ENCODE measurements around the gene MKRN3. TPM values are rescaled to one million over a fixed set of nuclear protein-coding genes. Genes with fewer than 3 reads are reported as not detected.
"Not testable (repeated sequence)": the region's sequence is repeated elsewhere in the genome, so short reads cannot be mapped to it uniquely, and the experiment has no call there.

The MKRN3 gene
- total RNA-seq, 2 donors from 2014 or later = 1.0 TPM; not detected in 1

- no peak for DNase-seq
- H3K9ac ChIP-seq (ENCODE audit: low read depth in 2 of 2, low read length in 2 of 2) = no peak overlapping the region
- no peak overlapping the region for H3K27ac ChIP-seq
- no peak for TF ChIP-seq CTCF (IDR thresholded peaks at IDR 0.05)
- H3K27me3 ChIP-seq = no peaks in the 10 kb centered on the region
- H3K4me1 ChIP-seq = no peaks in the 10 kb centered on the region
- H3K4me3 ChIP-seq = no peak overlapping the region
- H3K9me3 ChIP-seq = no peaks in the 10 kb centered on the region
- no peaks in the 10 kb centered on the region for H3K36me3 ChIP-seq
- intact Hi-C loops (cut with DNase I) = no loop called here
Measured at GRCh38 chr15:23596736-23597135, 31.3 kb downstream of the MKRN3 start.

- H3K36me3 ChIP-seq; H3K9me3 ChIP-seq; H3K27me3 ChIP-seq; H3K4me1 ChIP-seq; H3K4me3 ChIP-seq; intact Hi-C loops (cut with DNase I); H3K27ac ChIP-seq; H3K9ac ChIP-seq (ENCODE audit: low read depth in 2 of 2, low read length in 2 of 2); DNase-seq: not testable (repeated sequence)
Measured at GRCh38 chr15:23597278-23597677, 31.8 kb downstream of the MKRN3 start.

GRCh38 chr15:23599053-23599452 is 33.6 kb downstream of the MKRN3 start:
- Histone ChIP-seq H3K4me3 (no peak overlapping the region), H3K27ac (no peak overlapping the region), H3K9ac (ENCODE audit: low read depth in 2 of 2, low read length in 2 of 2) (no peak overlapping the region), H3K4me1 (no peaks in the 10 kb centered on the region), H3K27me3 (no peaks in the 10 kb centered on the region), H3K9me3 (no peaks in the 10 kb centered on the region), H3K36me3 (no peaks in the 10 kb centered on the region)
- DNase-seq = no peak
- intact Hi-C loops (cut with DNase I) = no loop called here
- TF ChIP-seq CTCF (IDR thresholded peaks at IDR 0.05) = no peak

- H3K4me3 ChIP-seq = no peak overlapping the region
- H3K27me3 ChIP-seq = no peaks in the 10 kb centered on the region
- H3K36me3 ChIP-seq = no peaks in the 10 kb centered on the region
- intact Hi-C loops (cut with DNase I) = no loop called here
- H3K27ac ChIP-seq = no peak overlapping the region
- no peaks in the 10 kb centered on the region for H3K9me3 ChIP-seq
- DNase-seq = no peak
- TF ChIP-seq CTCF (IDR thresholded peaks at IDR 0.05) = no peak
- no peak overlapping the region for H3K9ac ChIP-seq (ENCODE audit: low read depth in 2 of 2, low read length in 2 of 2)
- no peaks in the 10 kb centered on the region for H3K4me1 ChIP-seq
Measured at GRCh38 chr15:23602124-23602523, 36.6 kb downstream of the MKRN3 start.

- Histone ChIP-seq H3K27ac (no peak overlapping the region), H3K9me3 (no peaks in the 10 kb centered on the region), H3K36me3 (no peaks in the 10 kb centered on the region), H3K9ac (ENCODE audit: low read depth in 2 of 2, low read length in 2 of 2) (no peak overlapping the region), H3K4me3 (no peak overlapping the region), H3K27me3 (no peaks in the 10 kb centered on the region), H3K4me1 (no peaks in the 10 kb centered on the region)
- intact Hi-C loops (cut with DNase I) = no loop called here
- no peak for DNase-seq
- TF ChIP-seq CTCF (IDR thresholded peaks at IDR 0.05) = no peak
Measured at GRCh38 chr15:23606226-23606625, 40.8 kb downstream of the MKRN3 start.

- intact Hi-C loops (cut with DNase I) = no loop called here
- Histone ChIP-seq H3K36me3 (no peaks in the 10 kb centered on the region), H3K27ac (no peak overlapping the region), H3K27me3 (no peaks in the 10 kb centered on the region), H3K4me1 (no peaks in the 10 kb centered on the region), H3K9me3 (no peaks in the 10 kb centered on the region), H3K4me3 (no peak overlapping the region), H3K9ac (ENCODE audit: low read depth in 2 of 2, low read length in 2 of 2) (no peak overlapping the region)
- TF ChIP-seq CTCF (IDR thresholded peaks at IDR 0.05) = no peak
- no peak for DNase-seq
Measured at GRCh38 chr15:23616536-23616935, 51.1 kb downstream of the MKRN3 start.

Small RNA genes lying within 50 kb of the gene (microRNA-seq; reads per million reads assigned to microRNA genes)
- not detected for gene MIR4508

Other genes starting within 250 kb of the MKRN3 start
- not detected for gene GOLGA6L26, start 231.5 kb upstream of the MKRN3 start, total RNA-seq
- under 1 TPM in 1 of 2 donors, not detected in 1; 0.08 TPM for gene GOLGA8S, start 210.9 kb upstream of the MKRN3 start, total RNA-seq
- gene GOLGA6L2, start 118.4 kb upstream of the MKRN3 start, total RNA-seq = not detected
- gene MAGEL2, start 82.2 kb downstream of the MKRN3 start, total RNA-seq = under 1 TPM; 0.08 to 0.10 TPM
- 10 to 100 TPM; 16.0 to 17.8 TPM for gene NDN, start 121.6 kb downstream of the MKRN3 start, total RNA-seq

All from colonic mucosa (tissue), 4 donors.